Measurements from ENCODE around the gene B4GALT2. TPM values are rescaled to one million over a fixed set of nuclear protein-coding genes. Genes with fewer than 3 reads are reported as not detected.

Gene B4GALT2
- total RNA-seq, 1 donor from 2014 or later, result 99.4 TPM

DNA sequence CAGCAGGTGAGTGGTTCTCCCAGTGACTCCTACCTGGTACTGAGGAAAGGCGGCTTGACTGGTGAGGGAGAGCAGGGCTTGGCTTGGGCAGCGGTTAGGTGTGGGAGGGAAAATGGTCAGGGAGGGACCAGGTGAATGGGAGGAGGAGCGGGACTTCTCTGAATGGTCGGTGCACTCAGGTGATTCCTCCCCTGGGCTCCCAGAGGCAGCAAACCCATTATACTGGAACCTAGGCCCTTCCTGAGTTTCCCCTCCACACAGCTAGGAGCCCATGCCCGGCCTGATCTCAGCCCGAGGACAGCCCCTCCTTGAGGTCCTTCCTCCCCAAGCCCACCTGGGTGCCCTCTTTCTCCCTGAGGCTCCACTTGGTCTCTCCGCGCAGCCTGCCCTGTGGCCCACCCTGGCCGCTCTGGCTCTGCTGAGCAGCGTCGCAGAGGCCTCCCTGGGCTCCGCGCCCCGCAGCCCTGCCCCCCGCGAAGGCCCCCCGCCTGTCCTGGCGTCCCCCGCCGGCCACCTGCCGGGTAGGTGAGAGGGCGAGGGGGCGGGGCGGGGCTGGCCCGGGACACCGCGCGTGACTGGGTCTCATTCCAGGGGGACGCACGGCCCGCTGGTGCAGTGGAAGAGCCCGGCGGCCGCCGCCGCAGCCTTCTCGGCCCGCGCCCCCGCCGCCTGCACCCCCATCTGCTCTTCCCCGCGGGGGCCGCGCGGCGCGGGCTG lies 43.1 kb upstream of the B4GALT2 start:
- peaks cover 15% of the 10 kb centered on the region for H3K4me1 Mint-ChIP-seq (ENCODE audit: low read depth)
- TF ChIP-seq, protein P1, sequence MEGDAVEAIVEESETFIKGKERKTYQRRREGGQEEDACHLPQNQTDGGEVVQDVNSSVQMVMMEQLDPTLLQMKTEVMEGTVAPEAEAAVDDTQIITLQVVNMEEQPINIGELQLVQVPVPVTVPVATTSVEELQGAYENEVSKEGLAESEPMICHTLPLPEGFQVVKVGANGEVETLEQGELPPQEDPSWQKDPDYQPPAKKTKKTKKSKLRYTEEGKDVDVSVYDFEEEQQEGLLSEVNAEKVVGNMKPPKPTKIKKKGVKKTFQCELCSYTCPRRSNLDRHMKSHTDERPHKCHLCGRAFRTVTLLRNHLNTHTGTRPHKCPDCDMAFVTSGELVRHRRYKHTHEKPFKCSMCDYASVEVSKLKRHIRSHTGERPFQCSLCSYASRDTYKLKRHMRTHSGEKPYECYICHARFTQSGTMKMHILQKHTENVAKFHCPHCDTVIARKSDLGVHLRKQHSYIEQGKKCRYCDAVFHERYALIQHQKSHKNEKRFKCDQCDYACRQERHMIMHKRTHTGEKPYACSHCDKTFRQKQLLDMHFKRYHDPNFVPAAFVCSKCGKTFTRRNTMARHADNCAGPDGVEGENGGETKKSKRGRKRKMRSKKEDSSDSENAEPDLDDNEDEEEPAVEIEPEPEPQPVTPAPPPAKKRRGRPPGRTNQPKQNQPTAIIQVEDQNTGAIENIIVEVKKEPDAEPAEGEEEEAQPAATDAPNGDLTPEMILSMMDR (IDR thresholded peaks at IDR 0.05), result no peak
- peak overlapping the region; percentile 52 for H3K4me3 Mint-ChIP-seq (ENCODE audit: unreplicated experiment)
- no peaks in the 10 kb centered on the region for H3K9me3 Mint-ChIP-seq (ENCODE audit: low read depth)
- no peak for DNase-seq (ENCODE audit: low spot score)
- no peak overlapping the region for H3K27ac Mint-ChIP-seq (ENCODE audit: unreplicated experiment)
- H3K27me3 Mint-ChIP-seq (ENCODE audit: low read depth), result peaks cover 10% of the 10 kb centered on the region
- peaks cover 3% of the 10 kb centered on the region for H3K36me3 Mint-ChIP-seq (ENCODE audit: low read depth)

DNA sequence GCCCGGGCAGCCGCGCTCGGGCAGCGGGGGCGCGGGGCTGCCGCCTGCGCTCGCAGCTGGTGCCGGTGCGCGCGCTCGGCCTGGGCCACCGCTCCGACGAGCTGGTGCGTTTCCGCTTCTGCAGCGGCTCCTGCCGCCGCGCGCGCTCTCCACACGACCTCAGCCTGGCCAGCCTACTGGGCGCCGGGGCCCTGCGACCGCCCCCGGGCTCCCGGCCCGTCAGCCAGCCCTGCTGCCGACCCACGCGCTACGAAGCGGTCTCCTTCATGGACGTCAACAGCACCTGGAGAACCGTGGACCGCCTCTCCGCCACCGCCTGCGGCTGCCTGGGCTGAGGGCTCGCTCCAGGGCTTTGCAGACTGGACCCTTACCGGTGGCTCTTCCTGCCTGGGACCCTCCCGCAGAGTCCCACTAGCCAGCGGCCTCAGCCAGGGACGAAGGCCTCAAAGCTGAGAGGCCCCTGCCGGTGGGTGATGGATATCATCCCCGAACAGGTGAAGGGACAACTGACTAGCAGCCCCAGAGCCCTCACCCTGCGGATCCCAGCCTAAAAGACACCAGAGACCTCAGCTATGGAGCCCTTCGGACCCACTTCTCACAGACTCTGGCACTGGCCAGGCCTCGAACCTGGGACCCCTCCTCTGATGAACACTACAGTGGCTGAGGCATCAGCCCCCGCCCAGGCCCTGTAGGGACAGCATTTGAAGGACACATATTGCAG lies 42.4 kb upstream of the B4GALT2 start:
- DNase-seq (ENCODE audit: low spot score), result no peak
- H3K4me3 Mint-ChIP-seq (ENCODE audit: unreplicated experiment), result peak overlapping the region; percentile 58
- TF ChIP-seq, protein P1 (IDR thresholded peaks at IDR 0.05), result peak; percentile 47
- H3K27ac Mint-ChIP-seq (ENCODE audit: unreplicated experiment), result no peak overlapping the region
- H3K4me1 Mint-ChIP-seq (ENCODE audit: low read depth), result peaks cover 15% of the 10 kb centered on the region
- H3K36me3 Mint-ChIP-seq (ENCODE audit: low read depth), result peaks cover 3% of the 10 kb centered on the region
- H3K27me3 Mint-ChIP-seq (ENCODE audit: low read depth), result peaks cover 10% of the 10 kb centered on the region
- no peaks in the 10 kb centered on the region for H3K9me3 Mint-ChIP-seq (ENCODE audit: low read depth)

DNA sequence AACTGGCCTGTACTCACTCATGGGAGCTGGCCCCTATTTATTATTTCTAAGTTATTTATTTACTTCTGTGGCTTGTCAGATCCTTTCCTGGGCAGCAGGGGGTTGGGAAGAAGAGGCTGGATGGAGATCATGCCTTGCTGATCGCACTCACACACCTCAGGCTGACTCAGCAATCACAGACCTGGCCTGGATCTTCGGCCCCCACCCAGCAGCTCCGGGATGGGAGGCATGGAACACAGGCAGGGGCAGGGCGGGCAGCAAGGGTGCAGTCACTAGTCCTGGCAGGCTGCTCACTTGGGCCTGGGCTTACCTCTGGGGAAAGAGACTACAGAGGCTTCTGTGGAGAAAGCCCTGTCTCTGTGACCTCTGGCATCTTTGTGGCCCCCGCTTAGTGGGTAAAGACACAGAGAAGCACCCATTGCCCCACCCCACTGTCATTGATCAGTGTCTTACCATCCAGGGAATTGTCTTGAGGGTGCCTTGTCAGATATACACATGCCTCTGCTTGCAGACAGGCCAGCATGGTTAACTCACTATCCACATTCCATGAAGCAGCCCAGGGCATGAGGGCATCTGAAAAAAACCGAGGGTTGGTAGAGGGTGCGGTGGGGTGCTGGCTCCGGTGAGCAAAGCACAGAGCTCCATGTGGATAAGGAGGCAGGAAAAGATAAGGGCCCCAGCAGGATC lies 41.7 kb upstream of the B4GALT2 start:
- TF ChIP-seq, protein P1 (IDR thresholded peaks at IDR 0.05), result no peak
- peaks cover 15% of the 10 kb centered on the region for H3K4me1 Mint-ChIP-seq (ENCODE audit: low read depth)
- H3K27ac Mint-ChIP-seq (ENCODE audit: unreplicated experiment), result no peak overlapping the region
- no peak for DNase-seq (ENCODE audit: low spot score)
- H3K27me3 Mint-ChIP-seq (ENCODE audit: low read depth), result peaks cover 10% of the 10 kb centered on the region
- no peaks in the 10 kb centered on the region for H3K9me3 Mint-ChIP-seq (ENCODE audit: low read depth)
- H3K4me3 Mint-ChIP-seq (ENCODE audit: unreplicated experiment), result no peak overlapping the region
- peaks cover 3% of the 10 kb centered on the region for H3K36me3 Mint-ChIP-seq (ENCODE audit: low read depth)

DNA sequence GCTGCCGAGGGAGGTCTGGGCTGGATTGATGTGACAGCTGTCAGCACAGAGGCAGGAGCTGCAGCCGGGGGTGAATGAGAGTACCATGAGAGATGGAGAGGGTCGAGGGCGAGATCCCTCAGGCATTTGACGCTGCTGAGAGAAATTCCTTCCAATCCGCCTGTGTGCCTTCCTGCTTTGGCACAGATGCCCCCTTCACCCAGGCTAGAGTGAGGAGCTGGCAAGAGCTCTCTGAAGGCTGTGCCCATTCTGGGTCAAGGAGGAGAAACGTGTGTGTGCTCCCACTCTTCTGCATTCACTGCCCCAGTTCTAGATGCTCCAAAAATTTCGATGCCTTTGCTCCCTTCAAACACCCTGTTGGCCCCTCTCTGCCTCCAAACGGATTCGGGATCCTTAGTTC lies 40.6 kb upstream of the B4GALT2 start:
- Mint-ChIP-seq H3K9me3 (ENCODE audit: low read depth) (no peaks in the 10 kb centered on the region), H3K4me3 (ENCODE audit: unreplicated experiment) (no peak overlapping the region), H3K4me1 (ENCODE audit: low read depth) (peaks cover 7% of the 10 kb centered on the region), H3K27ac (ENCODE audit: unreplicated experiment) (no peak overlapping the region), H3K27me3 (ENCODE audit: low read depth) (peaks cover 10% of the 10 kb centered on the region), H3K36me3 (ENCODE audit: low read depth) (peaks cover 3% of the 10 kb centered on the region)
- TF ChIP-seq, protein P1 (IDR thresholded peaks at IDR 0.05), result no peak
- DNase-seq (ENCODE audit: low spot score), result no peak

DNA sequence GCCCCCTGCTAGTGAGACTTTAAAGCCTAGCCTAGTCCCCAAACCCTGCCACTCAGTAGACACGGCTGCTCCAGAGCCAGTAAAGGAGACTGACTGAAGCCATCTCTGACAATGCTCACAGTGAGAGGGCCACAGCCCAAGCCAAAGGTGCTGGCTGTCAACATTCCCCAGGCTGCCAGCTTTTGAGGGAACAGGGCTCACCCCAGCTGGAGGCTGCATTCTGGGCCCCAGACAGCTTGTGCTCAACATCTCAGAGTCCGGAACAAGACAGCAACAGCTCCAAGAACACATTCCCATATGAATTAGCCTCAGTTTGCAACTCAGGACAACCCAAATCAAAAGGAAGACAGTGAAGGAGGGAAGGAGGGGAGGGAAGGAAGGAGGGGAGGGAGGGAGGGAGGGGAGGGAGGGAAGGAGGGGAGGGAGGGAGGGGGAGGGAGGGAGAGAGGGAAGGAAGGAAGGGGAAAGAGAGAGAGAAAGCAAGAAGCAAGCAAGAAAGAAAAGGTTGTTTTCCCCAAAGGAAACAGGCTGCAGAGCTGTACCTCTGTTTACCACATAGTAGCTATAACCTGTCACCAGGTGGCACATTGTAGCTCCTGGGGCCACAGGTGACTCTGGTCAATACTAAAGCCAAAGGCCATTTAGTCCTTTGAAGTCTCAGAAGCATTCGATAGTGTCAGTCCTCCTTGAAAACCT lies 40.0 kb upstream of the B4GALT2 start:
- H3K4me1 Mint-ChIP-seq (ENCODE audit: low read depth), result peaks cover 3% of the 10 kb centered on the region
- H3K36me3 Mint-ChIP-seq (ENCODE audit: low read depth), result peaks cover 3% of the 10 kb centered on the region

More for the DNA sequence above, 40.0 kb upstream of the B4GALT2 start:
- no peak for DNase-seq (ENCODE audit: low spot score)
- TF ChIP-seq, protein P1 (IDR thresholded peaks at IDR 0.05), result no peak
- no peaks in the 10 kb centered on the region for H3K9me3 Mint-ChIP-seq (ENCODE audit: low read depth)
- H3K27ac Mint-ChIP-seq (ENCODE audit: unreplicated experiment), result no peak overlapping the region
- H3K27me3 Mint-ChIP-seq (ENCODE audit: low read depth), result peaks cover 10% of the 10 kb centered on the region
- no peak overlapping the region for H3K4me3 Mint-ChIP-seq (ENCODE audit: unreplicated experiment)

Measured in chondrocyte (in vitro differentiated cells).